GM21447 (cell line): ENCODE data around the gene SF3B6.

Experiments
- ATAC-seq: cut with Tn5 transposase; IDR thresholded peaks from one replicate; pipeline ENCODE4 v1.9.1; 2021; ENCODE audit not compliant: unreplicated experiment

The SF3B6 gene

DNA sequence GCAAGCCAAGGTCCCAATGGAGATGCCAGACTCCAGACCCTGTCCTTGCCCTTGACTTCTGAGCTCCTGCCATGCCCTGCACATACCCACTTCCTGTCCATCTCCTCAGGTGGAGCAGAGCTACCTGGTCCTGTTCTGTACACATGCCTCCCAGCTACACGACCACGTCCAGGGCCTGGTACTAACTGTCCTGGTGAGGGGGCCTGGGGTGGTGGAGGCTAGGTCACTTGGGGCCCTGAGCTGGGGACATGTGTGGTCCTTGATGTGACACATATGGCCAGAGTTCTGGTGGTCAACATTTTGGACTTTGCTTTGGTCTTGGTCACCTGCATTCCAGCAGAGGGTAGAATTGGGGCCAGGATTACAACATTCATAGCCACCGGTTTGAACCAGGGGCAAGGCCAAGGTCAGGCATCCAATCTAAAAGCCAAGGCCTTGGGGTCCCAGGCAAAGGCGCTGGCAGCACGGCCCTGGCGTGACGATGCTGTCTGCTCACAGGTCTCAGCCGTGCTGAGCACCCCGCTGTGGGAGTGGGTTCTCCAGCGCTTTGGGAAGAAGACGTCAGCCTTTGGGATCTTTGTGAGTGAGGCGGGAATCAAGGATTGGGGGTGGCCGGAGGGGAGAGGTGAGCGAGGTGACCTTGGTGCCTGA is 53.7 kb downstream of the SF3B6 start:
- ATAC-seq: no peak

DNA sequence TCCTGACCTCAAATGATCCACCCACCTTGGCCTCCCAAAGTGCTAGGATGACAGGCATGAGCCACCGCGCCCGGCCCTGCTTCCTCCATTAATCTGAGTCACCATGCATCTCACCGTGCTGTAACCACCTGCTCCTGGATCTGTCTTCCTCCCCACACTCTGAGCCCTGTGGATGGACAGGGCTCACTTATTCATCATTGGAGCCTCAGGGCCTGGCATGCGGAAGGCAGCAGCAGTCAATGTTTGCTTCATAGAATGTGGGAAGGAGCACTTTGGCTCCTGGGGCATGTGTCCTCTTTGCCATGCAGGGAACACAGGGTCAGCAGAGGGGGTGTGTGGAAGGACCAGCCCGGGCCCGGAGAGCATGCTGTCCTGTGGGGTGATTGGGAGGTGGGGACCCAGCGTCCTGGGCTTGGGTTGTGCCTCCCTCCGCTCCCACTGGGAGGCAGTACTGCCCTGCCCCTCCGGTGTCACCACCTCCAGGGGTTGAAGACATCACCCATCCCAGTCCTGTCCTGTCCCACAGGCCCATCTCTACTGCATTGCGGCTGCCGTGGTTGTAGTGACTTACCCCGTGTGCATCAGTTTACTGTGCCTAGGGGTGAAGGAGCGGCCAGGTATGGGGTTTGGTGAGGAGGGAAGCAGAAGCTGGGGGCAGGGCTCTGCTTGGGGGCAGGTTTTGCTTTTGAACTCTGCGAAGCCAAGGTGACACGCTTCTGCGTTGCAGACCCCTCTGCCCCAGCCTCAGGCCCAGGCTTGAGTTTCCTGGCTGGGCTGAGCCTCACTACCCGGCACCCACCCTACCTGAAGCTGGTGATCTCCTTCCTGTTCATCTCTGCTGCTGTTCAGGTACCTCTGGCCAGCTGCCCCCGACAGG is 54.8 kb downstream of the SF3B6 start:
- ATAC-seq: no peak

DNA sequence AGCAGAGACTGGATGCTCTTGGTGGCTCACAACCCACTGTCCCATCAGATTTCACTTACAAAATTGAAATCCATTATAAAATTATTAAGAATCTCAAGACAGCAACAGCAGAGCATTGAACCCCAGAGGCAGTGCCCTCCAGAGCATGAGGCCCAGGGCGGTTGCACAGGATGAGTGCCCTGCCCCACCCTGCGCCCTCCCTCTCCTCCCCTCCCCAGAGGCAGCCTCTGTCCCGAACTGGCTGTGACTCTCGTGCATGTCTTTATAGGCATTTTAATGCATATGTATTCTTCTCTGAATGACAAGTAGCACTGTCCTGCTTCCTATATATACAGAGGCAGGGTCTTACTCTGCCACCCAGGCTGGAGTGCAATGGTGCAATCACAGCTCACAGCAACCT is 55.9 kb downstream of the SF3B6 start:
- ATAC-seq: no peak

GRCh38 chr2:24019729-24020128 is 56.4 kb downstream of the SF3B6 start:
- no peak for ATAC-seq

GRCh38 chr2:24018241-24018640 is 57.9 kb downstream of the SF3B6 start:
- ATAC-seq: no peak

GRCh38 chr2:24017711-24018110 is 58.4 kb downstream of the SF3B6 start:
- no peak for ATAC-seq
